Fibroblast of lung (primary cell): ENCODE results near the gene LAMA1. TPM values are rescaled to one million over a fixed set of nuclear protein-coding genes. Genes with fewer than 3 reads are reported as not detected.

Experiments used
- DNase-seq, 2 donors: peaks; one replicate each; pipeline versions ENCODE4 v3.0.0 to v3.0.0-alpha.2; 2010; ENCODE audit warnings: low read depth in 2 of 2
- H2AFZ ChIP-seq: 2 replicates; pipeline ENCODE4 v1.5.1; 2012; ENCODE audit warnings: low read length, control low read depth, inconsistent platforms
- H3K27ac ChIP-seq: 2 replicates; pipeline ENCODE4 v1.5.1; 2011; ENCODE audit warnings: low read length, control low read depth; ENCODE audit not compliant: insufficient read depth
- H3K27me3 ChIP-seq: 2 replicates; pipeline ENCODE4 v1.5.1; 2011; ENCODE audit warnings: mild to moderate bottlenecking, low read length; ENCODE audit not compliant: control insufficient read depth, insufficient read depth
- H3K36me3 ChIP-seq: 2 replicates; pipeline ENCODE4 v1.5.1; 2011; ENCODE audit warnings: low read length; ENCODE audit not compliant: control insufficient read depth, insufficient read depth
- H3K4me1 ChIP-seq: 2 replicates; pipeline ENCODE4 v1.5.1; 2011; ENCODE audit warnings: low read length; ENCODE audit not compliant: control insufficient read depth, insufficient read depth; ENCODE audit errors: extremely low read depth
- H3K4me2 ChIP-seq: 2 replicates; pipeline ENCODE4 v1.5.1; 2011; ENCODE audit warnings: low read length, control low read depth; ENCODE audit not compliant: insufficient read depth; ENCODE audit errors: extremely low read depth
- H3K4me3 ChIP-seq, 4 experiments: fragments of 200-600 bp in 1 of 4; sonication (generic) in 1 of 4; replicated peaks in 1 of 4; 2 replicates each; pipeline ENCODE4 v1.5.1; 2011 to 2016; ENCODE audit warnings: low read length in 4 of 4, low read depth in 3 of 4, mild to moderate bottlenecking in 3 of 4, control low read depth in 2 of 4, inconsistent platforms in 1 of 4, mixed read lengths in 1 of 4; ENCODE audit not compliant: insufficient read depth in 1 of 4; ENCODE audit errors: control extremely low read depth in 1 of 4
- H3K79me2 ChIP-seq: 2 replicates; pipeline ENCODE4 v1.5.1; 2012; ENCODE audit warnings: mild to moderate bottlenecking, low read length, inconsistent platforms; ENCODE audit not compliant: control insufficient read depth, insufficient read depth
- H3K9ac ChIP-seq: 2 replicates; pipeline ENCODE4 v1.5.1; 2011; ENCODE audit warnings: mild to moderate bottlenecking, low read length, control low read depth; ENCODE audit not compliant: insufficient read depth
- H3K9me3 ChIP-seq: 2 replicates; pipeline ENCODE4 v1.5.1; 2012; ENCODE audit warnings: low read depth, low read length; ENCODE audit not compliant: control insufficient read depth, insufficient read depth
- H4K20me1 ChIP-seq: 2 replicates; pipeline ENCODE4 v1.5.1; 2011; ENCODE audit warnings: low read length; ENCODE audit not compliant: control insufficient read depth, insufficient read depth; ENCODE audit errors: extremely low read depth
- CTCF ChIP-seq, 2 donors: IDR thresholded peaks in 1 of 2; conservative IDR thresholded peaks in 1 of 2; 1 replicate in 1 of 2; 2 replicates in 1 of 2; pipeline ENCODE4 v1.5.1; 2011 to 2012; ENCODE audit warnings: low read length in 2 of 2, control low read depth in 1 of 2, inconsistent platforms in 1 of 2, low read depth in 1 of 2, mild to moderate bottlenecking in 1 of 2
- EZH2 ChIP-seq: IDR thresholded peaks from 2 replicates; pipeline ENCODE4 v1.5.1; 2012; ENCODE audit warnings: low read length, control low read depth, mild to moderate bottlenecking; ENCODE audit errors: missing control alignments
- polyA plus RNA-seq, 2 donors: library from polyadenylated mRNA; depleted of rRNA in 1 of 2; stranded (reverse) in 1 of 2; unstranded in 1 of 2; fragments of >200 nt; gene quantifications; 2 replicates each; pipeline ENCODE4 v1.2.1, GENCODE V29; 2011 to 2012; ENCODE audit warnings: missing spikeins in 1 of 2
- total RNA-seq: library from RNA; depleted of rRNA; stranded (reverse); fragments of >200 nt; gene quantifications from 2 replicates; pipeline ENCODE4 v1.2.1, GENCODE V29; 2014

The LAMA1 gene
- total and polyA plus RNA-seq, 2 donors (not counting 1 experiment from before 2014, with no cell fraction given), result 1.2 to 5.8 TPM

DNA sequence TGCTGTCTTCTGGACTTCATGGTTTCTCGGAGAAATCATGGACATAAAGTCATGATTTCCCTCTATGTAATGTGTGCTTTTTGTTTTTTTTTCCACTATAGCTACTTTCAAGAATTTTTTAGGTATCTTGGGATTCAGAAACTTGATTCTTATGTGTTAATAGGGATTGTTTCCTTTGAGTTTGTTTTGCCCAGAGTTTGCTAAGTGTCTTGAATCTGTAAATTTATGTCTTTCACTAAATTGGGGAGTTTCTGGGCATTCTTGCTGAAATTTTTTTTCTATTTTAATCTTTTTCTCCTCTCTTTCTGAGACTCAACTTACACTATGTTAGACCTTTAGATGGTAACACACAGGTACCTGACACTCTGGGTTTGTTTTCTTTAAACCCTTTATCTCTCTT is 182.7 kb downstream of the LAMA1 start:
- H3K9ac ChIP-seq, result no peak overlapping the region
- H3K79me2 ChIP-seq, result no peaks in the 10 kb centered on the region
- H2AFZ ChIP-seq, result no peak overlapping the region
- H3K4me1 ChIP-seq, result no peaks in the 10 kb centered on the region
- no peaks in the 10 kb centered on the region for H3K36me3 ChIP-seq
- no peaks in the 10 kb centered on the region for H3K27me3 ChIP-seq
- no peak for DNase-seq
- no peak overlapping the region for H3K27ac ChIP-seq
- H3K4me2 ChIP-seq, result no peak overlapping the region
- H3K9me3 ChIP-seq, result no peaks in the 10 kb centered on the region
- TF ChIP-seq EZH2, result no peak
- no peak for TF ChIP-seq CTCF (conservative IDR thresholded peaks at IDR 0.05 in 1 of 2, IDR thresholded peaks at IDR 0.05 in 1 of 2; ENCODE audit: low read depth in 1 of 2, low read length in 2 of 2)
- no peaks in the 10 kb centered on the region for H4K20me1 ChIP-seq
- H3K4me3 ChIP-seq, result no peak overlapping the region

- no peak for DNase-seq
- Histone ChIP-seq H3K4me2 (no peak overlapping the region), H3K27me3 (no peaks in the 10 kb centered on the region), H3K27ac (no peak overlapping the region), H3K9me3 (no peaks in the 10 kb centered on the region), H3K36me3 (no peaks in the 10 kb centered on the region), H4K20me1 (no peaks in the 10 kb centered on the region), H3K4me3 (no peak overlapping the region), H3K4me1 (no peaks in the 10 kb centered on the region), H3K79me2 (no peaks in the 10 kb centered on the region), H3K9ac (no peak overlapping the region), H2AFZ (no peak overlapping the region)
- TF ChIP-seq EZH2 (no peak), CTCF (conservative IDR thresholded peaks at IDR 0.05 in 1 of 2, IDR thresholded peaks at IDR 0.05 in 1 of 2; ENCODE audit: low read depth in 1 of 2, low read length in 2 of 2) (no peak)
These were observed 188.1 kb downstream of the LAMA1 start for GRCh38 chr18:6929370-6930102.

DNA sequence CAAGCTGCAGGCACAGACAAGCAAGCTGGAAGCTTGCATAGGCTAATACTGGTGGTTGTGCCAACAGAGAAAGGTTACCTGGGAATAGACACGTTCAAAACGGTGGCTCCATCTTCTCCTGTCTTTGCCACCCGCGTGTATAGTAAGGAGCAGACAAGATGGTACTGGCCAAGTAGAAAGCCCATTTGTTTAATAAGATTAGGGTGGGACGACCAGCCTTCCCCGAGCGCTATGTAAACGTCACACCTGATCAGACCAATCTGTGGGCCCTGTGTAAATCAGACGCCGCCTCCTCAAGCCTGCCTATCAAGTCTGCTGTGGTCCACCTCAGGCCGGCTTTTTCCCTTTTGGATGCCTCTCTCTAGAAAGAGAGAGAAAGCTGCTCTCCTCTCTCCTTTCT is 189.2 kb downstream of the LAMA1 start:
- no peak overlapping the region for H3K4me3 ChIP-seq
- no peaks in the 10 kb centered on the region for H3K9me3 ChIP-seq
- no peaks in the 10 kb centered on the region for H3K4me1 ChIP-seq
- no peaks in the 10 kb centered on the region for H4K20me1 ChIP-seq
- H3K4me2 ChIP-seq, result no peak overlapping the region
- H3K79me2 ChIP-seq, result no peaks in the 10 kb centered on the region
- no peak overlapping the region for H2AFZ ChIP-seq
- no peak for TF ChIP-seq EZH2
- TF ChIP-seq CTCF (conservative IDR thresholded peaks at IDR 0.05 in 1 of 2, IDR thresholded peaks at IDR 0.05 in 1 of 2; ENCODE audit: low read depth in 1 of 2, low read length in 2 of 2), result no peak
- no peak overlapping the region for H3K9ac ChIP-seq
- H3K27ac ChIP-seq, result no peak overlapping the region
- DNase-seq, result no peak
- no peaks in the 10 kb centered on the region for H3K36me3 ChIP-seq
- H3K27me3 ChIP-seq, result no peaks in the 10 kb centered on the region
